A673 (cell line): ENCODE measurements around the gene RAD54L2.

Experiments
- CTCF ChIP-seq: fragments of 300-800, 200-600 bp; sonication (generic); conservative IDR thresholded peaks from 2 replicates; pipeline ENCODE4 v1.5.1; 2017; ENCODE audit warnings: low read depth, mild to moderate bottlenecking, antibody characterized with exemption, low read length, moderate library complexity, mixed read lengths
- EZH2 ChIP-seq: fragments of 200-600 bp; sonication (generic); IDR thresholded peaks from 2 replicates; pipeline ENCODE4 v1.6.1; 2017; ENCODE audit warnings: borderline replicate concordance, low read depth, mild to moderate bottlenecking, mixed read lengths, antibody characterized with exemption, low read length; ENCODE audit not compliant: poor library complexity, severe bottlenecking

DNA sequence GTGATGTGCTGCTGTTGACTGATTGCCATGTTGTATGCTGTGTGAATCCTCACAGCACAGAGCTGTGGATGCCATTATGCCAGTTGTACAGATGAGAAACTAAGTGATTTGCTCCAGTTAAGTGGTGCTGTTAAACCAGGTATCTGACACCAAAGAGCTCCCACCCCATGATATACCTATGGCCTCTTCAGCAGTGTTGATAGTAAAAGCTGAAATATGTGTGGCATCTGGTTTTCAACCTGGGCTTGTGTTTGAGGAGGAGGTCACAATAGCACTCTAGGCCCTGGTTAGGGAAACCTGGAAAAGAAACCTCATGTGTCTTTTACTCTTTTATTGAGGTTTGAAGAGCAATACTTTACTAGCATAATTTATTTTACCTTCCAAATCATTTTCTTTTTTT lies 21.4 kb downstream of the RAD54L2 start:
- TF ChIP-seq CTCF: no peak
- TF ChIP-seq EZH2: no peak
